Amniotic epithelial cell (primary cell): ENCODE results near the gene ALDH1L1.
"Not testable (repeated sequence)": the region's sequence is repeated elsewhere in the genome, so short reads cannot be mapped to it uniquely, and the experiment has no call there.

Experiments used
- DNase-seq: peaks from one replicate; pipeline ENCODE4 v3.0.0-alpha.2; 2010; ENCODE audit warnings: low read depth

ALDH1L1 gene

GRCh38 chr3:126106336-126107202, 73.8 kb downstream of the ALDH1L1 start:
- DNase-seq, result no peak

GRCh38 chr3:126105691-126106187, 74.6 kb downstream of the ALDH1L1 start:
- no peak for DNase-seq

- DNase-seq, result no peak
Measured at GRCh38 chr3:126104742-126105605, 75.4 kb downstream of the ALDH1L1 start.

- no peak for DNase-seq
Measured at GRCh38 chr3:126104028-126104635, 76.3 kb downstream of the ALDH1L1 start.

GRCh38 chr3:126103121-126104027, 77.0 kb downstream of the ALDH1L1 start:
- no peak for DNase-seq

- peak; percentile 10 for DNase-seq
Measured at GRCh38 chr3:126102530-126102951, 77.8 kb downstream of the ALDH1L1 start.

- no peak for DNase-seq
Measured at GRCh38 chr3:126102011-126102410, 78.4 kb downstream of the ALDH1L1 start.

- DNase-seq, result no peak
Measured at GRCh38 chr3:126101521-126101982, 78.8 kb downstream of the ALDH1L1 start.

- peak; percentile 77 for DNase-seq
Measured at GRCh38 chr3:126100634-126101301, 79.6 kb downstream of the ALDH1L1 start.

- DNase-seq, result no peak
Measured at GRCh38 chr3:126100269-126100633, 80.1 kb downstream of the ALDH1L1 start.

GRCh38 chr3:126098391-126098858, 82.0 kb downstream of the ALDH1L1 start:
- DNase-seq, result no peak

- DNase-seq, result no peak
Measured at GRCh38 chr3:126097801-126098200, 82.6 kb downstream of the ALDH1L1 start.

- not testable (repeated sequence) for DNase-seq
Measured at GRCh38 chr3:126096274-126096673, 84.1 kb downstream of the ALDH1L1 start.

GRCh38 chr3:126092128-126092527, 88.3 kb downstream of the ALDH1L1 start:
- DNase-seq, result not testable (repeated sequence)

GRCh38 chr3:126087552-126088175, 92.7 kb downstream of the ALDH1L1 start:
- no peak for DNase-seq

GRCh38 chr3:126085841-126086240, 94.5 kb downstream of the ALDH1L1 start:
- DNase-seq, result no peak

- DNase-seq, result no peak
Measured at GRCh38 chr3:126085276-126085675, 95.1 kb downstream of the ALDH1L1 start.

GRCh38 chr3:126084768-126085180, 95.6 kb downstream of the ALDH1L1 start:
- no peak for DNase-seq

- peak; percentile 69 for DNase-seq
Measured at GRCh38 chr3:126083913-126084767, 96.2 kb downstream of the ALDH1L1 start, which contains the start of gene SLC41A3. TSS of gene SLC41A3 (minus strand) at chr3:126084124. CDS start at chr3:126068219, 15,905 bp downstream.
